LNCaP clone FGC (cell line): ENCODE data around the gene ROBO1.

ENCODE experiments used
- DNase-seq: peaks from one replicate; pipeline ENCODE4 v3.0.0-alpha.2; 2011; ENCODE audit warnings: low read depth
- H3K4me3 ChIP-seq: 2 replicates; pipeline ENCODE4 v1.5.1; 2011; ENCODE audit warnings: mild to moderate bottlenecking, low read depth, low read length, control low read depth
- CTCF ChIP-seq: IDR thresholded peaks from 2 replicates; pipeline ENCODE4 v1.5.1; 2012; ENCODE audit warnings: mild to moderate bottlenecking; ENCODE audit not compliant: control insufficient read depth, insufficient read depth; ENCODE audit errors: extremely low read depth

ROBO1 gene

GRCh38 chr3:78633626-78634025, 1134.2 kb downstream of the ROBO1 start:
- no peak overlapping the region for H3K4me3 ChIP-seq
- no peak for TF ChIP-seq CTCF
- DNase-seq, result no peak

- no peak for DNase-seq
- no peak for TF ChIP-seq CTCF
- H3K4me3 ChIP-seq, result no peak overlapping the region
These were observed 1134.8 kb downstream of the ROBO1 start for GRCh38 chr3:78632925-78633553.

GRCh38 chr3:78629544-78629943, 1138.3 kb downstream of the ROBO1 start:
- H3K4me3 ChIP-seq, result no peak overlapping the region
- no peak for DNase-seq
- TF ChIP-seq CTCF, result no peak

- no peak for DNase-seq
- no peak overlapping the region for H3K4me3 ChIP-seq
- no peak for TF ChIP-seq CTCF
These were observed 1146.6 kb downstream of the ROBO1 start for GRCh38 chr3:78621061-78621716.

GRCh38 chr3:78614486-78614885, 1153.3 kb downstream of the ROBO1 start:
- no peak overlapping the region for H3K4me3 ChIP-seq
- no peak for TF ChIP-seq CTCF
- no peak for DNase-seq

- DNase-seq, result peak; percentile 57
- no peak overlapping the region for H3K4me3 ChIP-seq
These were observed 1154.3 kb downstream of the ROBO1 start for GRCh38 chr3:78613421-78613879.

More at GRCh38 chr3:78613421-78613879, 1154.3 kb downstream of the ROBO1 start:
- TF ChIP-seq CTCF, result no peak
